DMS53 treated with DMSO at 0.1 percent for 48 hours (cell line): ENCODE measurements around the gene BACH2.

ENCODE experiments used
- DNase-seq: peaks from one replicate; lab custom pipeline; 2025; ENCODE audit not compliant: unreplicated experiment; lab: John Stamatoyannopoulos, UW

BACH2 gene

DNA sequence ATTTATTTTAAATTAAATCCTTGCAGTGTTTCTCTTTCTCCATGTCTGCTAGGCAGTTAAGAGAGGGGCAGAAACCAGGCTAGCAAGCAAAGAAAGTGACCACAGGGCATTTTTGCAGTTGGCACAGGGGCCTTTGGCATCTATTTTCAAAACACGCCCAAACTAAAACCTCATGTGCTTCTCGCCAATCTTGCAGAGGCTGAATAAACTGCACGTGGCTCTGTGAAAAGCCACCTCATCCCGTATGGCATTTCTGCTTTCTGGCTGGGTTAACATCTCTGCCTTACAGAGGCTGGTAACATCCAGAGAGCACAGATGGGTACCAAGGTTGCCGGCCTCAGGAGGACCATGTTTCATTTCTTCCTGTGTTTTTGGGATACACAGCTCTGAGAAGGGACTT lies 347.8 kb downstream of the BACH2 start:
- DNase-seq, result no peak

DNA sequence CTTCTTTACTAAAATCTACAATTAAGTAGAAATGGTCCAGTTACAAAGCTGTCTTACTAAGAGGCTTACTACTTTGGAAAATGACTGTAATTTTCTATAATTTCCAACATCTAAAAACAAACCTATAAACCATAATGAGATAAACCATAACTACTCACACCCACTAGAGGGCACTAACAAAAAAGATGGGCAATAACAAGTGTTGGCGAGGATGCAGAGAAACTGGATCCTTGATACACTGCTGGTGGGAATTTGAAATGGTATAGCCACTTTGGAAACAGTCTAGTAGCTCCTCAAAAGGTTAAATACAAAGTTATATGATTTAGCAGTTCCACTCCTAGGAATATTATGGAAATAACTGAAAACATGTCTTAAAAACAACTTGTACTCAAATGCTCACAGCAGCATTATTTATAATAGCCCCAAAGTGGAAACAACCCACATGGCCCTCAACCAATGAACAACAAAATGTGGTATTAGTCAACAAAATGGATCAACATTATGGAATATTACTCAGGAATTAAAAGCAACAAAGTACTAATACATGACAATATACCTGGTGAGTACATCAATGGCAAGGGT lies 351.7 kb downstream of the BACH2 start:
- peak; percentile 8 for DNase-seq

- no peak for DNase-seq
These were observed 352.4 kb downstream of the BACH2 start for GRCh38 chr6:89944181-89944755.

DNA sequence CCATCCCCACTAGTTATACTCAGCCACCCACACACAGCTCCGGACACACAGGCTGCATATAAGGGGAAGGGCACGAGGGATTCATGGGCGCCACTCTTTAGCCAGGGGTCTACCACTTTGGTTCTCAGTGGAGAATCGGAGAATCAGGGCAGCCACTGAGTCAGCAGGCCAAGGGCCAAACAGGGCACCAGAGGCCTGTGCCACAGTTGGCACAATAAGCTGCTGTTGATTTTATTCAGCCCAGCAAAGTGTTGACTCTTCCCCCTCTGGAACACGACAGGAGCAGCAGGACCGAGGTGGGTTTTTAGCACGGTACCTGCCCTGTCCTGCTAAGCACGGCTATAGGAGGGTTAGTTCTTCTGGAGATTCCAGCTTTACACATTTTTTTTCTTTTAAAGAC lies 354.0 kb downstream of the BACH2 start:
- DNase-seq, result no peak

DNA sequence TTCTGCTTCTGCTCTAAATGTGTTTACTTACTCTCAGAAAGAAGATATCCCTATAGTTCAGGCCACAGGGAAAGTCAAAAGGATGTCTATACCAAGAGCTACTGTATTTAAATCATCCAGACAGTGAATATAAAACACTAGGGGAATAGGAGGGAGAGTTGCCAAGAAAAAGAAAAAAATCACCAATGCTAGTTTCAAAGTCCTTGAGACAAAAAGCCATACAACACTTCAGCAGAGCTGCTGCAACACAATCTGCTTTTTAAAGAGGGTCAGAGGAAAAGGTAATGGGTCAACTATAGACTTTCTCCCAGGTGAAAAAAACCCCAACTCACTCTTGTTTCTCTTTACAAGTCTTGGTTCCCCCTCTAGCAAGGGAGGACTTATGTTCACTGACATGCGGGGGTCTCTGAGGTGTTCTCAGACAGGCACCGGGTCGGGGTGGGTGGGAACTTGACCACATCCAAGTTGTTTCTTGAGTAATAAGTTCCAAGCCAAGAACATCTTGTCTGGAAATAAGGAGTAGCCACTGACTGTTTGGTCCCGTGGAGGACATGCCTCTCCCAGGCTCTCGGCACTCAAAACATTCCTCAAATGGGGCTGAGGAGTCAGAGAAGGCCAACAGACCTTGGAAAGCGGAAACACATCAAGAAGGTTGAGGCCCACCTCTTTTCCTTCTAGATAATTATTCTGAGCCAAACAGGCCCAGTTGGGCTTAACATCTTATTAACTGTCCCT lies 354.7 kb downstream of the BACH2 start:
- DNase-seq, result no peak

- peak; percentile 69 for DNase-seq
These were observed 355.4 kb downstream of the BACH2 start for GRCh38 chr6:89941031-89941762.

DNA sequence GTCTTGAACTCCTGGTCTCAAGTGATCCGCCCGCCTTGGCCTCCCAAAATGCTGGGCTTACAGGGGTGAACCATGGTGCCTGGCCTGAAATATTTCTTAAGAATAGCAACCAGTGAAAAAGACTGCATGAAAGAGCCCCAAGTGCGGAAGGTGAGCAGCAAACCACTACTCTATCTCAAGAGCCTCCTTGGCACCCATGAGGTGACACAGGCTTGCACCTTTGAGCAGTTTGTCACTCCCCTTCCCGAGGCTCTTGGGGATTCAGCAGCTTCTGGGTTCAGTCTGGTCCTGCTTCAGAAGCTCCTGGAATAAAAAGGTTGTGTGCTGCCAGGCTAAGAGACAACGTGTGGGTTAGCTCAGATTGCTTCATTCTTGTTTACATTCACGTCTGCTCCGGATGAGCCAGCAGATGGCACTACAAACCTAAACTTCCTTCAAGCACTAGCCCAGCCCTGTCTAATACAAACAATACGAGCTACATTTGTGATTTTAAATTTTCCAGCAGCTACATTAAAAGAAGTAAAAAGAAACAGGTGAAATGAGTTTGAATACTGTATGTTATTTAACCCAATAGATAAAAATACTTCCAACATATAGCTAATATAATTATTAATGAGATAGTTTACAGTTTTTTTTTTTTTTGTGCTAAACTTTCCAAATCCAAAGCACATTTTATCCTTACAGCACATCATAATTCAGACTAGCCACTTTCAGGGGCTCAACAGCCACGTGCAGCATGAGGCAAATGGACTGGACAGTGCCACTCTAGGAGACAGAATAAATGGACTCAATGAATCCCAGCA lies 356.2 kb downstream of the BACH2 start:
- DNase-seq, result peak; percentile 58

DNA sequence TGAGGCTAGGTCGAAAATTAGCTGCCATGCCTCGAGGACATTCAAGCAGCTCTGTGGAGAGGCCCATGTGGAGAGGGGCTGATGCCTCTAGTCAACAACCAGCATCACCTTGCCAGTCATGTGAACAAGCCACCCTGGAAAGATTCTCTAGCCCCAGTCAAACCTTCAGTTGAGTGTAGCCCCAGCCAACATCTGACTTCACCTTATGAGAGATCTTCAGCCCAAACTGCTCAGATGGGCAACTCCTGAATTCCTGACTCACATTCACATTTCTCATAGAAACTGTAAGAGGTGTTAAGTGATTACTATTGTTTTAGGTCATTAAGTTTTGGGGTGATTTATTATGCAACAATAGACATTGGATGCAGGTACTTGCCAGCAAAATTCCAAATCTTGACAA lies 357.5 kb downstream of the BACH2 start:
- no peak for DNase-seq

DNA sequence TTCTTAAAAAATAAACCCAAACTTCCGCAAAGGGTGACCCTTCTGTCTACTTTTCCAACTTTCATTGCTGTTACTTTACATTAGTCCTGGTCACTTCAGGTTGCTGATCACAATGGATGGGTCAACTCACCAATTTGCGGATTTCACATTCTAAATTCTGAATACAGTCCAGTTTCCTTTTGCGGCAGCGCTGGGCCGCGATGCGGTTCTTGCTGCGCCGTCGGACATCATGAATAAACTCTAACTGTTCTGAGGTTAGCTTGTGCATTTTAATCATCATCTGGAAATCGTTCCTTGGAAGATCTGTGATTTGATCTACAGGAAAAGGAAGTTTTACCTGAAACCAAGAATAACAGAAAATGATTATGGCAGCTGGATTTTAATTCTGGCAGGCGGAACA lies 358.6 kb downstream of the BACH2 start:
- no peak for DNase-seq

GRCh38 chr6:89936177-89936576 lies 360.5 kb downstream of the BACH2 start:
- no peak for DNase-seq

DNA sequence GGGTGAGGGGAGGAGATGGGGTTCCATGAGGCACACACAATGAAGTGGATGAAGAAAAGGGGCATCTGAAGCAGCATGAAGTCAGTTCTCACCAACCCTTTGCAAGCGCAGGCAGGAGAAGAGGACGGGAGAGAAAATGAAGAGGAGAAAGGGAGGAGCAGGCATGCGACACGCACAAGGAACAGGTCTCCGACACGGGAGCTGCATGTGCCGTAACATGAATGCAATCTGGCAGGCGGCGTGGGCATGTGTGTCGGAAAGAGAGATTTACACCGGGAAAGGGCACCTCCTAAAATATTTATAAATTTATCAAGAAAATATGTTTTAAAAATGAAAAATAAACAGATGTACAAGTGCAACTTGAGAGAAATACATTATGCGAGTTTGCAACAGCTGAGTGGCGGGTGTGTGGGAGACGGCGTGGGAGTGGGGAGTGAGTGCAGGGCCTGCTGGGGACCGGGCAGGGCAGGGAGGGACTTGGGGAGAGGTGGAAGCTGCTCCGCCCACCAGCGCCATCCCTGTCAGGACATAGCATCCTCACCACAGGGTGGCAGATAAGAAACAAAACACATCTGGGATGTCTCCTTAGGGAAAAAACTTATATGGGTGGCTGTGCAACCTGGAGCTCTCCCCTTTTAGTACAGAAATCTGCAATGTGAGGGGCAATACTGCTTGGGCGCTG lies 361.8 kb downstream of the BACH2 start:
- DNase-seq, result no peak

DNA sequence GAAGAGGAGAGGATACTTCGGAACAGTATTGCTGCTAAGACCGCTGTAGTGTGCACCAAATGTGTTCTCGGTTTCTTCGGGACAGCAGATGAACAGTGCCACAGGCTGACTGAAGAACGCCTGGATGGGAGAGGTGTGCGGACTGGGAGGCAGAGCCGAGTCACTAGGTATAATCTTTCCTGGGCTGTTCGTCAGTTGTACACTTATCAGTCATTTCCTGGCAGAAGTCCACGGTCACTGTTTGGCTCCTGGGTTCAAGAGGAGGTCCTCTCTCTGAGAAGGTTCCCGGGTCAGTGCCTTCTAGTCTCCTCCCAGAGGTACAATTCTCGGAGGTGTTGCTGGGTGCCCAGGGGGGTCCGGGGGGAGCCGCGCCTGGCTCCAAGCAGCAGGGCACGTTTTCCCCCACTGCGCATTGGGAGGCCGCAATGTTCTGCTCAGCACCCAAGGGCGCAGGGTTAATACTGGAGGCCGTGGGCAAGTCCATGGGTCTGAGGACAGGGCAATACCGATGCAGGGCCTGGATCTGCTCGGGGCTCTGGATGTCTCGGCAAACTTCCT lies 364.3 kb downstream of the BACH2 start:
- no peak for DNase-seq

DNA sequence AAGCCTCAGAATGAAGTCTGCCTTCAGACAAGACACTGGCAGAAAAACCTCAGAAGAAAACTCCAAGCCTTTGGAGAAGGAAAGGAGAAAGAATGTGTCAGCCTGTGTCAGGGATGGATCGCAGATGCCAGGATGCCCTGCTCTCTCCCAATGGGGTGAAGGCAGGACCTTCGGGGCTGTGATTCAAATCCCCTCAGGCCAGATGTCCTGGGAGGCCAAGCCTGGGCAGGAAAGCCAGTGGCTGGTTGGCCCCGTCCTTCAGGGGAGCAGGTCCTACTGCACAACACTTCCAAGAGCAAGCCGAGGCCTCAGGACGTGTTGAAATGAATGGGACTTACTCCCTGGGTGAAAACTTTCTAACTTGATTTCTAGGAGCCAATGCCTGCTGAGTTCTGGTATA lies 365.9 kb downstream of the BACH2 start:
- DNase-seq, result no peak

GRCh38 chr6:89928604-89929003 lies 368.0 kb downstream of the BACH2 start:
- no peak for DNase-seq

GRCh38 chr6:89927791-89928550 lies 368.7 kb downstream of the BACH2 start:
- DNase-seq, result no peak

- DNase-seq, result no peak
These were observed 369.4 kb downstream of the BACH2 start for GRCh38 chr6:89927264-89927663.

DNA sequence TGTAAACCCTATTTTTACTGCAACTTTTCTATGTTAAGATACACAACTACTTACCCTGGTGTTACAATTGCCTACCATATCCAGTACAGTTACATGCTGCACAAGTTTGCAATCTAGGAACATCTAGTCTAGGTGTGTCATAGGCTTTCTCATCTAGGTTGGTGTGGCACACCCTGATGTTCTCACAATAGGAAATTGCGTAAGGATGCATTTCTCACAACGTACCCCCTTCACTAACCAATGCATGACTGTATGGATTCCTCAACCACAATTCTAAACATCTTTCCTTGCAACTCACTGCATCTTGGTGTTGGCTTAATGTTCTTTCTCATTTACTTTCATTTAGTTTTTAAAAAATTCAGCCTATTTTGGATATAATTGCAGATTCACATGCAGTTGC lies 370.8 kb downstream of the BACH2 start:
- no peak for DNase-seq

DNA sequence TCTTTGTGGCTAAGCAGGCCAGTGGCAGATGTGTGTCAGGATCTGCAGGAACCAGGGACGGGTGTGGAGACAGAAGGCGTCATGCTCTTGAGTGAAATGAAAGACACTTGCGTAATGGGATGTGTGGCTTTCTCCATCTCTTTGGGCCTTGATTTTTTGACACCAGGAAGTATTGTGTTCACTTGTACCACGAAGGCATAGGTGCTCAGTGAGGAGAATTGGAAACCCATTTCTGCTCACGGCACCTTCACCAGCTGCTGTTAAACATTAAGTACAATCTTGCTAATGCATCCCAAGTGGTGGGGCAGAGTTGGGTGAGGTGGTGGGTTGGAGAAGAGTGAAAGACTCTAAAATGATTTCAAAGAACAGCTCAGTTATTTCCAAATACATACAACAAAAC lies 372.4 kb downstream of the BACH2 start:
- DNase-seq, result no peak

GRCh38 chr6:89921691-89922090 lies 375.0 kb downstream of the BACH2 start:
- no peak for DNase-seq

DNA sequence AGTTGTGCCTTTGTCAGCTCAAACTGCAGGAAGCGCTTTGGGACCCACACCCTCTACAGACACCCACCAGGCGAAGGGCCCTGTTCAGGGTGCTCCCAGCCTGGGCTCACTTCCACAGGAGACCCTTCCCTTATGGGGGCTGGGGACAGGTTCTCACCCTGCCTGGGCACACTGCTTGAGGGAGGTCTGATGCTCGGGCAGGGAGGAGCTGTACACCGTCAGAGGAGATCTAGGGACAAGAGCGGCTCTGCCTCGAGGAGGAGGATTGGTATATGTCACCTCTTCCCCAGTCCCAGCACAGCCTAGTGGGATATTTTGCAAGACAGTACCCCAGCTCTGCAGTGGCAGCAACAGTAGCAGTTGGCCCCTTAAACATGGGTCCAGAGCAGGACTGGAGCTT lies 375.4 kb downstream of the BACH2 start:
- DNase-seq, result no peak
